Astrocyte (in vitro differentiated cells and primary cell): ENCODE data around the gene TNRC6C. TPM values are rescaled to one million over a fixed set of nuclear protein-coding genes. Genes with fewer than 3 reads are reported as not detected.

Experiments used
- DNase-seq: peaks from one replicate; pipeline ENCODE4 v3.0.0-alpha.2; 2010; ENCODE audit warnings: low read depth
- FAIRE-seq: peaks from 2 replicates; lab custom pipeline; 2011; peaks lifted over from hg19 to GRCh38; lab: Jason Lieb, UNC
- H2AFZ ChIP-seq: 2 replicates; pipeline ENCODE4 v1.6.0; 2012; ENCODE audit warnings: low read depth, low read length, inconsistent platforms
- H3K27ac ChIP-seq: 2 replicates; pipeline ENCODE4 v1.5.1; 2011; ENCODE audit warnings: low read depth, low read length, inconsistent platforms
- H3K27me3 ChIP-seq: 2 replicates; pipeline ENCODE4 v1.6.0; 2011; ENCODE audit warnings: low read length, inconsistent platforms; ENCODE audit not compliant: insufficient read depth
- H3K36me3 ChIP-seq: 2 replicates; pipeline ENCODE4 v1.5.1; 2011; ENCODE audit warnings: low read length, inconsistent platforms; ENCODE audit not compliant: insufficient read depth
- H3K4me1 ChIP-seq: 2 replicates; pipeline ENCODE4 v1.5.1; 2011; ENCODE audit warnings: low read length, inconsistent platforms; ENCODE audit not compliant: insufficient read depth
- H3K4me2 ChIP-seq: 2 replicates; pipeline ENCODE4 v1.6.0; 2012; ENCODE audit warnings: low read length, inconsistent platforms
- H3K4me3 ChIP-seq: 2 replicates; pipeline ENCODE4 v1.5.1; 2011; ENCODE audit warnings: low read depth, mild to moderate bottlenecking, low read length, inconsistent platforms; ENCODE audit not compliant: insufficient read depth
- H3K79me2 ChIP-seq: 2 replicates; pipeline ENCODE4 v1.6.0; 2012; ENCODE audit warnings: mild to moderate bottlenecking, low read length, inconsistent platforms; ENCODE audit not compliant: insufficient read depth
- H3K9ac ChIP-seq: 2 replicates; pipeline ENCODE4 v1.6.0; 2012; ENCODE audit warnings: mild to moderate bottlenecking, low read length, inconsistent platforms
- H3K9me3 ChIP-seq: 2 replicates; pipeline ENCODE4 v1.5.1; 2012; ENCODE audit warnings: low read depth, mild to moderate bottlenecking, low read length, inconsistent platforms; ENCODE audit not compliant: insufficient read depth
- H4K20me1 ChIP-seq: 2 replicates; pipeline ENCODE4 v1.6.0; 2012; ENCODE audit warnings: low read length, inconsistent platforms; ENCODE audit not compliant: insufficient read depth
- H3K27ac Mint-ChIP-seq: one replicate; pipeline ENCODE4 v1.8.0; 2021; ENCODE audit warnings: mild to moderate bottlenecking, mixed read lengths; ENCODE audit not compliant: unreplicated experiment
- H3K27me3 Mint-ChIP-seq: one replicate; pipeline ENCODE4 v1.8.0; 2021; ENCODE audit warnings: low read depth, mixed read lengths; ENCODE audit not compliant: unreplicated experiment
- H3K36me3 Mint-ChIP-seq: one replicate; pipeline ENCODE4 v1.8.0; 2021; ENCODE audit warnings: low read depth, mixed read lengths; ENCODE audit not compliant: unreplicated experiment
- H3K4me1 Mint-ChIP-seq: one replicate; pipeline ENCODE4 v1.8.0; 2021; ENCODE audit warnings: low read depth, mixed read lengths; ENCODE audit not compliant: unreplicated experiment
- H3K4me3 Mint-ChIP-seq: one replicate; pipeline ENCODE4 v1.8.0; 2021; ENCODE audit warnings: mild to moderate bottlenecking, moderate library complexity, mixed read lengths; ENCODE audit not compliant: unreplicated experiment
- H3K9me3 Mint-ChIP-seq: one replicate; pipeline ENCODE4 v1.8.0; 2021; ENCODE audit warnings: mild to moderate bottlenecking, mixed read lengths; ENCODE audit not compliant: unreplicated experiment
- CTCF ChIP-seq: IDR thresholded peaks from 2 replicates; pipeline ENCODE4 v1.5.1; 2011; ENCODE audit warnings: low read depth, mild to moderate bottlenecking, inconsistent platforms, low read length, moderate library complexity; ENCODE audit not compliant: insufficient read depth
- EZH2 ChIP-seq: IDR thresholded peaks from 2 replicates; pipeline ENCODE4 v1.6.1; 2012; ENCODE audit warnings: mild to moderate bottlenecking, low read length, inconsistent platforms; ENCODE audit not compliant: insufficient read depth
- total RNA-seq: library from RNA; stranded (reverse); gene quantifications from 2 replicates; pipeline ENCODE4 v1.2.1, GENCODE V29; 2021

Gene TNRC6C
- total RNA-seq, 1 donor from 2014 or later: 7.3 TPM

DNA sequence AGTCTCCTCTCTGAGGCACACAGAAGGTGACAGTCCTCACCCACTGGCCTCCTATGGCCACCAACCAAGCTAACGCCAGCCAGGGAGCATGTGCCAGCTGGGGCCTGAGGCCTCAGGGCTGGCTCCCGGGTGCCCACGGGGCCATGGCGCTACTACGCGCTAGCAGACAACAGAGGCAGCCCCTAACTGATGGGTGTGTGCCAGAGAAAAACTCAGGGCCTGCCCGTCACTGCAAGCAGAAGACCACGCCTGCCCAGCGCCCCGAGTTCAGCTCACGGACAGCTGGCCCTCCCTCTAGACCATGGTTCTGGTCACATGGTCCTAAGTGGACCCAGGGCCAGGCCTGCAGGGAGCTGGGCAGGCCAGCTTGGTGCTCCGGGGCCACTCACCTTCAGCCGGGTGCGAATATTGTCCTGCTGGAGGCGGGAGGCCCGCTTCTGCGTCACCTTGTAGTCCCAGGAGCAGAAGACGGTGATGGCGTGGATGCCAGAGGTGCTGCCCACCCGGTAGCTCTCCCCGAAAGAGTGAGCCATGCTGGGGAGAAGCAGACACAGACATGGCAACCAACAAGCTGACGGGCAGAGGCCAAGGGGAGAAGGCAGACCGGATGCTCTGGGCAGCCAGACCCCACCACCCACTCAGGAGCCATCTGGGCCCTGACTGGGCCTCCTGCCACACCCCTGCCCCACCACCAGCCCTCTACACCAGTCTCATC is 163.9 kb downstream of the TNRC6C start:
- Histone ChIP-seq H3K4me3 (no peak overlapping the region), H3K27ac (no peak overlapping the region), H3K36me3 (no peaks in the 10 kb centered on the region), H2AFZ (no peak overlapping the region), H3K4me1 (no peaks in the 10 kb centered on the region), H3K27me3 (peaks cover 3% of the 10 kb centered on the region), H3K9me3 (no peaks in the 10 kb centered on the region), H4K20me1 (no peaks in the 10 kb centered on the region), H3K9ac (no peak overlapping the region), H3K4me2 (no peak overlapping the region), H3K79me2 (no peaks in the 10 kb centered on the region)
- Mint-ChIP-seq H3K27me3 (peaks cover 2% of the 10 kb centered on the region), H3K36me3 (peaks cover 4% of the 10 kb centered on the region), H3K4me1 (no peaks in the 10 kb centered on the region), H3K27ac (no peak overlapping the region), H3K9me3 (no peaks in the 10 kb centered on the region), H3K4me3 (no peak overlapping the region)
- FAIRE-seq (no peak), DNase-seq (no peak)
- TF ChIP-seq EZH2 (no peak), CTCF (no peak)

DNA sequence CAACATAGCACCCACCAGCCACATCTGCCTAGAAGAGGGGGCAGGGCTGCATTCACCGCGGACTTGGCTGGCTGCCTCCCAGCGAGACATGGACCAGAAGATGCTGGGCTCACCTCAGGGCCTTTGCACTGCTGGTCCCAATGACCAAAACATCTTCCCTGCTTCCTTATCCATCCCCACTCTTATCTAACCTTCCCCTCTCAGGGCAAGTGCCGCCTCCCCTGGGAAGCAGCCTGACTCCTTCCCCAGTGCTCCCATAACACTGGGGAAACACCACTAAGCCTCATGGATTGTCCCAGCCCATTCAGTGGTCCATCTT is 164.4 kb downstream of the TNRC6C start:
- Histone ChIP-seq H3K27ac (no peak overlapping the region), H3K4me1 (peaks cover 4% of the 10 kb centered on the region), H3K9ac (no peak overlapping the region), H4K20me1 (no peaks in the 10 kb centered on the region), H3K4me3 (no peak overlapping the region), H3K9me3 (no peaks in the 10 kb centered on the region), H3K4me2 (no peak overlapping the region), H3K36me3 (no peaks in the 10 kb centered on the region), H2AFZ (no peak overlapping the region), H3K27me3 (peaks cover 6% of the 10 kb centered on the region), H3K79me2 (no peaks in the 10 kb centered on the region)
- Mint-ChIP-seq H3K9me3 (no peaks in the 10 kb centered on the region), H3K4me3 (no peak overlapping the region), H3K4me1 (no peaks in the 10 kb centered on the region), H3K27me3 (peaks cover 2% of the 10 kb centered on the region), H3K27ac (no peak overlapping the region), H3K36me3 (peaks cover 4% of the 10 kb centered on the region)
- no peak for DNase-seq
- TF ChIP-seq CTCF: no peak
- TF ChIP-seq EZH2: no peak
- no peak for FAIRE-seq

DNA sequence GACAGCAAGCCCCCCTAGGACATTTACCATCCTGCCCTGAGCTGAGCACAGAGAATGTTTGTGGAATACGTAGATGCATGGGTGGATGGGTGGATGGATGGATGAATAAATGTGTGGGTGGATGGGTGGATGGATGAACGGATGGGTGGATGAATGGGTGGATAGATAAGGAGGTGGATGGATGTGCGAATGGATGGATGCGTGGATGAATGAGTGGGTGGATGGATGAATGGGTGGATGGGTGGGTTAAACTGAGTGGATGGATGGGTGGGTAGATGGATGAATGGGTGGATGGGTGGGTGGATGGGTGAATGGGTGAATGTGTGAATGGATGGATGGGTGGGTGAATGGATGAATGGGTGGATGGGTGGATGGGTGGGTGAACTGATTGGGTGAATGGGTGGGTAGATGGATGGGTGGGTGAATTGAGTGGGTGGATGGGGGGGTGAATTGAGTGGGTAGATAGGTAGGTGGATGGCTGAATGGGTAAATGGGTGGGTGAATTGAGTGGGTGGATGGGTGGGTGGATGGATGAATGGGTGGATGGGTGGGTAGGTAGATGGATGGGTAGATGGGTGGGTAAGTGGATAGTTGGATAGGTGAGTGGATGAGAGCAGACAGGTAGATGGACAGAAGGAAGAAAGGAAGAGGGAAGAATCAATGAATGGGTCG is 164.9 kb downstream of the TNRC6C start:
- no peak for FAIRE-seq
- H3K9me3 ChIP-seq: no peaks in the 10 kb centered on the region
- no peaks in the 10 kb centered on the region for H3K36me3 ChIP-seq
- H4K20me1 ChIP-seq: no peaks in the 10 kb centered on the region
- peaks cover 5% of the 10 kb centered on the region for H3K4me1 ChIP-seq
- peaks cover 7% of the 10 kb centered on the region for H3K27me3 ChIP-seq
- no peaks in the 10 kb centered on the region for H3K79me2 ChIP-seq
- Mint-ChIP-seq H3K4me1 (no peaks in the 10 kb centered on the region), H3K36me3 (peaks cover 4% of the 10 kb centered on the region), H3K9me3 (no peaks in the 10 kb centered on the region), H3K4me3 (no peak overlapping the region), H3K27me3 (no peaks in the 10 kb centered on the region), H3K27ac (no peak overlapping the region)
- no peak for TF ChIP-seq CTCF
- no peak for TF ChIP-seq EZH2
- H3K27ac ChIP-seq: no peak overlapping the region
- H2AFZ ChIP-seq: no peak overlapping the region
- no peak overlapping the region for H3K9ac ChIP-seq
- H3K4me2 ChIP-seq: no peak overlapping the region
- H3K4me3 ChIP-seq: no peak overlapping the region
- no peak for DNase-seq
